ENCODE data around the gene COL28A1.

Gene COL28A1

DNA sequence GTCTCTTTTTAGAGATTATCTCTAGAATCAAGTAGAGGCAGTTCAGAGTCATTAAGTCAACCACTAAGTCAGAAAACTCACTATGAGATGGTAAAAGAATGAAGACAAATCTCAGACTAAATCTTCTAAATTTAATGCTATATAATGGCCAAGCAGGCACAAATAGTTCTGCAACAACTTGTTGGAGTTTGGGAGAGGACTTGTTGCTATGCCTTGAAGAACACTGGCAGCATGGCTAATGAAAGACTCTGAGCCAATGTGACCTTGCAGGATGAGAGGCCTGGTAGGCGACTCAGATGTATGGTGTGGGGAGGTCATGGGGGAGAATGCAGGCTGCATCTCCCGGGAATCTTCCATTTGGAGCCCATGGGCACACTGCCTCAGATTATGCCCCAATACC, 224.7 kb downstream of the COL28A1 start:
- no peak overlapping the region for H3K4me3 ChIP-seq (ENCODE audit: low read depth, low read length)
- TF ChIP-seq, protein P1, sequence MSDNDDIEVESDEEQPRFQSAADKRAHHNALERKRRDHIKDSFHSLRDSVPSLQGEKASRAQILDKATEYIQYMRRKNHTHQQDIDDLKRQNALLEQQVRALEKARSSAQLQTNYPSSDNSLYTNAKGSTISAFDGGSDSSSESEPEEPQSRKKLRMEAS (IDR thresholded peaks at IDR 0.05; ENCODE audit: low read depth, low read length), result no peak
- TF ChIP-seq, protein P2, sequence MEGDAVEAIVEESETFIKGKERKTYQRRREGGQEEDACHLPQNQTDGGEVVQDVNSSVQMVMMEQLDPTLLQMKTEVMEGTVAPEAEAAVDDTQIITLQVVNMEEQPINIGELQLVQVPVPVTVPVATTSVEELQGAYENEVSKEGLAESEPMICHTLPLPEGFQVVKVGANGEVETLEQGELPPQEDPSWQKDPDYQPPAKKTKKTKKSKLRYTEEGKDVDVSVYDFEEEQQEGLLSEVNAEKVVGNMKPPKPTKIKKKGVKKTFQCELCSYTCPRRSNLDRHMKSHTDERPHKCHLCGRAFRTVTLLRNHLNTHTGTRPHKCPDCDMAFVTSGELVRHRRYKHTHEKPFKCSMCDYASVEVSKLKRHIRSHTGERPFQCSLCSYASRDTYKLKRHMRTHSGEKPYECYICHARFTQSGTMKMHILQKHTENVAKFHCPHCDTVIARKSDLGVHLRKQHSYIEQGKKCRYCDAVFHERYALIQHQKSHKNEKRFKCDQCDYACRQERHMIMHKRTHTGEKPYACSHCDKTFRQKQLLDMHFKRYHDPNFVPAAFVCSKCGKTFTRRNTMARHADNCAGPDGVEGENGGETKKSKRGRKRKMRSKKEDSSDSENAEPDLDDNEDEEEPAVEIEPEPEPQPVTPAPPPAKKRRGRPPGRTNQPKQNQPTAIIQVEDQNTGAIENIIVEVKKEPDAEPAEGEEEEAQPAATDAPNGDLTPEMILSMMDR (IDR thresholded peaks at IDR 0.05; ENCODE audit: low read depth, low read length), result no peak
- DNase-seq (ENCODE audit: low read depth), result no peak

DNA sequence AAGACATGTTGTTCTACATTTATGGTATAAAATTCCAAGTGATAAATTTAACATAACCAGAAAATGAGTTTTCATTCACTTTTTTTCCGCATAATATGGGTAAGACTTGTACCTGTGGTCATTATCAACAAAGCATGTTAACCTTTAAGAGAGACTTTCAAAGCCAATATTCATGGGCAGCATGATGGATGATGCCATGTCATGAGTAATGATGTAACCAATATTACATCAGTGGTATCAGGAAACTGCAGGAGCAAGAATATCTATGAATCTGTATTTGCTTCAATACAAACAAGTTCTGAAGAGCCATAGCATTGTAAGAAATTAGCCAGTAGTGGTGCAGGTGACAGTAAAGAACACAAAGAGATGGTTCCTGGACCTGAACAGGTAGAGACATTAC, 226.5 kb downstream of the COL28A1 start:
- H3K4me3 ChIP-seq (ENCODE audit: low read depth, low read length), result no peak overlapping the region
- DNase-seq (ENCODE audit: low read depth), result no peak
- TF ChIP-seq, protein P2 (IDR thresholded peaks at IDR 0.05; ENCODE audit: low read depth, low read length), result no peak
